Bladder microvascular endothelial cell (primary cell): ENCODE results near the gene NAPA. TPM values are rescaled to one million over a fixed set of nuclear protein-coding genes. Genes with fewer than 3 reads are reported as not detected.

ENCODE experiments used
- total RNA-seq: library from RNA; depleted of rRNA; stranded (reverse); fragments of >200 nt; gene quantifications from 2 replicates; pipeline ENCODE4 v1.2.3, GENCODE V29; 2014

NAPA gene
- total RNA-seq: 56.2 and 69.7 TPM in 2 replicates

GRCh38 chr19:47514869-47515588 lies at the start of gene NAPA:
Gene NAPA (minus strand): TSS chr19:47515063. CDS start chr19:47514940, 123 bp downstream.

GRCh38 chr19:47483800-47484690 lies 30.8 kb downstream of the NAPA start, which contains the start of gene KPTN:
Gene KPTN (minus strand): TSS chr19:47484219. CDS start chr19:47484160, 59 bp downstream.

GRCh38 chr19:47471733-47472457 lies 43.0 kb downstream of the NAPA start, which contains the start of gene SLC8A2:
Gene SLC8A2 (minus strand): TSS chr19:47471893. CDS start chr19:47466403, 5,490 bp downstream.

Other genes starting within 250 kb of the NAPA start
- 1.1 TPM in 2 replicates for gene INAFM1, start 240.2 kb downstream of the NAPA start, total RNA-seq
- gene C5AR1, start 205.2 kb downstream of the NAPA start, total RNA-seq: not detected in 2 replicates
- not detected in 2 replicates for gene C5AR2, start 182.9 kb downstream of the NAPA start, total RNA-seq
- 5.3 and 9.7 TPM in 2 replicates for gene DHX34, start 165.7 kb downstream of the NAPA start, total RNA-seq
- gene MEIS3, start 95.5 kb downstream of the NAPA start, total RNA-seq: 0.13 and 0.65 TPM in 2 replicates
- gene SLC8A2, start 43.2 kb downstream of the NAPA start, total RNA-seq: not detected in 2 replicates
- gene KPTN, start 30.8 kb downstream of the NAPA start, total RNA-seq: 2.6 and 6.4 TPM in 2 replicates
- gene ZNF541, start 58.1 kb upstream of the NAPA start, total RNA-seq: 0.49 and 0.50 TPM in 2 replicates
- gene BICRA, start 94.1 kb upstream of the NAPA start, total RNA-seq: 1.6 and 8.4 TPM in 2 replicates
- gene EHD2, start 198.4 kb upstream of the NAPA start, total RNA-seq: 130 and 252 TPM in 2 replicates
- gene NOP53, start 230.5 kb upstream of the NAPA start, total RNA-seq: 63.7 and 73.7 TPM in 2 replicates